NOMO-1 (cell line): ENCODE measurements around the gene MAP4.
"Not testable (repeated sequence)": the region's sequence is repeated elsewhere in the genome, so short reads cannot be mapped to it uniquely, and the experiment has no call there.

Experiments used
- DNase-seq, 2 experiments: peaks; one replicate each; lab custom pipeline; 2025; ENCODE audit not compliant: unreplicated experiment in 2 of 2; lab: John Stamatoyannopoulos, UW

MAP4 gene

DNA sequence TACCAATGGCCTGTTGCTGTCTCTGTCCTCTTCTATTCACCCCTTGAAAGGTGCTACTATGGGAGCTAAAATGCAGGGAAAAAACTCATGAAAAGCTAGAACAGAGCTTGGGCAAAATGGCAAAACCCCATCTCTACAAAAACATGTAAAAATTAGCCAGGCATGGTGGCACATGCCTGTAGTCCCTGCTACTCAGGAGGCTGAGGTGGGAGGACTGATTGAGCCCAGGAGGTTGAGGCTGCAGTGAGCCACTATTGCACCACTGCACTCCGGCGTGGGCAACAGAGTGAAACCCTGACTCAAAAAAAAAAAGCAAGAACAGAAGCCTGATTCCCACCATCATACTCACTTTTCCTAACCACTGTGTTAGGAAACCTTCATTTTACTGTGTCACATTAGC is 1.9 kb downstream of the MAP4 start:
- DNase-seq = no peak

DNA sequence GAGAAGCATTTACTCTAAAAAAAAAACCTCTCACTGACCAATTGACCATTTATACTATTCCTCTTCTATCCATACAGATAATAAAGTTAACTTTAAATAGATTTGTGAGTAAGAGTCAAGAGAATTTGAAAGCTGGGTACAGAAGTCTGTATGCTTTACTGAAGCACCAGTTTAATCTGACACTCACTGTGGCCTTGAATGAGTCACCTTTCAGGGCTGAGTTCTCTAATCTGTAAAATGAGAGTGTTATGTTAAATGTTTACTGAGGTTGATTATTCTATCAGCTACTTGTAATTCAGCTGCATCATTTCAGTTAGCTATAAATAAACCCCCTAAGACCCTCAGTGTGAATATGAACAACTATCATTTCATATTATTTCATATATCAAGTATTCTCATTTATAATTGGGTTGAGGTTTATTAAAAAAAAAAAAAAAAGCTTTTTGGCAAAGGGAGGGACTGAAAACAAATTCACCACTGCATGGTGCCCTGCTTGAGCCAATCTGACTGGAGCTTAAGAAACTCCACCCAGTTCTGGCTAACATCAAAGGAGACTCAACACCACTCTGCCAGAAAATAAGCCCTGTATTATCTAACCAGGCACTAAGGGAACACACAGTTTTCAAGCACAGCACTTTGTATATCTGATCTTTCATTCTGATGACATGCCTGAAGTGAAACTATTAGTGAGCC is 2.8 kb downstream of the MAP4 start:
- DNase-seq = no peak

DNA sequence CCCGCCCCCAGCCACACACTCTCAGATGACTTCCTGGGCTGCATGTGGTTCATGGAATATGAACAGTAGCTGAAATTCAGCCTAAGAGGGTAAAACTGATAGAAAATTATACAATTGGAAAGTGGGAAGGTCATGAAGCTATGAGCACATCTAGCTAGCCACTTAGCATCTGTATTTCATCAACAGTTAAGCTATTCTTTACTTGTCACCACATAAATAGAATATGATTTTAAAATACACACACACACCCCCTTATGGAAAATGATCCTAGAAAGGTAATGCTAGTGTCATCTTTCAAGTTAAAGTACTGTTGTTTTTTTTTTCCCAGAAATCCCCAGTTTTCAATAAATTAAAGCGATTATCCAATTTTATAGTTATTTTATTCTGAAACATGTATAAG is 3.6 kb downstream of the MAP4 start:
- DNase-seq = no peak

DNA sequence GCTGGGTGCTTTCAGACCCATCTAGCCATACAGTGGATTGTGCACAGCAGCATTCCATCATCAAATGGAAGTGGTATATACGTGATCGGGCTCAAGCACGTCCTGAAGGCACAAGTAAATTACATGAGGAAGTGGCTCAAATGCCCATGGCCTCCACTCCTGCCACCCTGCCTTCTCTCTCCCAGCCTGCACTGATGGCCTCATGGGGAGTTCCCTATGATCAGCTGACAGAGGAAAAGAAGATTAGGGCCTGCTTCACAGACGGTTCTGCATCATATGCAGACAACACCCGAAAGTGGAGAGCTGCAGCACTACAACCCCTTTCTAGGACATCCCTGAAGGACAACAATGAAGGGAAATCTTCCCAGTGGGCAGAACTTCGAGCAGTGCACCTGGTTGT is 8.2 kb downstream of the MAP4 start:
- not testable (repeated sequence) for DNase-seq

DNA sequence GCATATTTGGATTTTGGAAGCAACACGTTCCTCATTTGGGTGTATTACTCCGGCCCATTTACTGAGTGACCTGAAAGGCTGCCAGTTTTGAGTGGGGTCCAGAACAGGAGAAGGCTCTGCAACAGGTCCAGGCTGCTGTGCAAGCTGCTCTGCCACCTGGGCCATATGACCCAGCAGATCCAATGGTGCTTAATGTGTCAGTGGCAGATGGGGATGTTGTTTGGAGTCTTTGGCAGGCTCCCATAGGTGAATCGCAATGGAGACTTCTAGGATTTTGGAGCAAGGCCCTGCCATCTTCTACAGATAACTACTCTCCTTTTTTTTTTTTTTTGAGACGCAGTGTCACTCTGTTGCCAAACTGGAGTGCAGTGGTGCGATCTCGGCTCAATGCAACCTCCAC is 8.9 kb downstream of the MAP4 start:
- not testable (repeated sequence) for DNase-seq

DNA sequence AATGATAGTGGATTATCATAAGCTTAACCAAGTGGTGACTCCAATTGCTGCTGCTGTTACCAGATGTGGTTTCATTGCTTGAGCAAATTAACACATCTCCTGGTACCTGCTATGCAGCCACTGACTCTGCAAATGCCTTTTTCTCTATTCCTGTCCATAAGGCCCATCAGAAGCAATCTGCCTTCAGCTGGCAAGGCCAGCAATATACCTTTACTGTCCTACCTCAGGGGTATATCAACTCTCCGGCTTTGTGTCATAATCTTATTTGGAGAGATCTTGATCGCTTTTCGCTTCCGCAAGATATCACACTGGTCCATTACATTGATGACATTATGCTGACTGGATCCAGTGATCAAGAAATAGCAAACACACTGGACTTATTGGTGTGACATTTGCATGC is 9.4 kb downstream of the MAP4 start:
- not testable (repeated sequence) for DNase-seq

DNA sequence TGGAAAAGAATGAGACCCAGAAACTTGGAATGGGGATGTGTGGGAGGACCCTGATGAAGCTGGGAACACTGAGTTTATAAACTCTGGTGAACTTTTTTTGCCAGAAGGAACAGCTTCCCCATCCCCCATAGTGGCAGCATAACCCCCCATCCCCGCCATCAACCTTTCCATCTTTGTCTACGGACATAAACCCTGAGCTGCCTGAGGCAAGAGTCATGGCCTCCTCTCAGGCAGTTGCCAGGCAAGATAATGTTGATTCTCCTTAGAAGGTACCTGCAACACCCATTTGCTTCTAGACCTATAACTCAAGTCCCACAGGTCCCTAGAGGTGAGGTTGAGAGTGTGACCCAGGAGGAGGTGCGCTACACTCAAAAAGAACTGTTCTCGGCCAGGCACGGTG is 11.5 kb downstream of the MAP4 start:
- DNase-seq = no peak

DNA sequence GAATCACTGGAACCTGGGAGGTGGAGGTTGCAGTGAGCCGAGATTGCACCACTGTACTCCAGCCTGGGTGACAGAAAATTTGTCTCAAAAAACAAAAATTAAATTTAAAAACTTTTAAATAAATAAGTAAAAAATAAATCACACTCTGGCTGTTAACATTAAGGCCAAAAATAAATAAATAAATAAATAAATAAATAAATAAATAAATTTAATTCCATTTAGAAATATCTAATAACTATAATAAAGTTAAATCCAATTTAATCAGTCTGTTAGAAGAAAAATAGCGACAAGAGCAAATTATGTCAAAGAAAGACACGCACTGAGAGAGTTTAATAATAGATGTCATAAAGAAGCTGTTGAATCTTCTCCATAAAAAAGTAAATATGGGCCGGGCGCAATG is 13.4 kb downstream of the MAP4 start:
- DNase-seq = no peak

DNA sequence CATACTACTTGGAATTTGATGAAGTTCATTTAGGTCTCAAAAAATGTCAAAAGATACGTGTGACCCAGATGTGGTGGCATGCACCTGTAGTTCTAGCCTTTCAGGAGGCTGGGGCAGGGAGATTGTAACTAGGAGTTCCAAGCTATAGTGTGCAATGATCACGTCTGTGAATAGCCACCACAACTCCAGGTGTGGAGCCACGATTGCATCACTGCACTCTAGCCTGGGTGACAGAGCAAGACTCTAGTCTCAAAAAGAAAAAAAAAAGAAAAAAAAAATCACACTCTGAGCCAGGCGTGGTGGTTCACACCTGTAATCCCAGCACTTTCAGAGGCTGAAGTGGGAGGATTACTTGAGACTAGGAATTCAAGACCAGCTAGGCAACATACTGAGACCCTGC is 14.2 kb downstream of the MAP4 start:
- DNase-seq = no peak

DNA sequence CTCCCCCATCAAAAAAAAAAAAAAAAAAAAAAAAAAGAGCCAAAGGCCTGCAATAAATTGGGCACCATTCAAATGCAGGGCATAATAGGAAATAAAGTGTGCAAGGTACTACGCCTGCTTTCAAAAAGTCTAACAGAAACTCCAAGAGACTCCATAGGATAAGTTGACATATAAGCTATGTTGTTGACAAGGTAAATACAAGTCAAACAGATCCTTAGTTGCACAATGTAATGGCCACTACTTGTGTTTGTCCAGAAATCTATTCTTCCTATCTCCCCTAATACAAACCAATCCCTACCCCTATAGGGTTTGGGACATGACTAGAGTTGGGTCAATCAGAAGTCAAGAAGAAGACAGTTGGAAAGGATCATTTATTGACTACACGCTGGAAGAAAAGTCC is 16.0 kb downstream of the MAP4 start:
- no peak for DNase-seq

DNA sequence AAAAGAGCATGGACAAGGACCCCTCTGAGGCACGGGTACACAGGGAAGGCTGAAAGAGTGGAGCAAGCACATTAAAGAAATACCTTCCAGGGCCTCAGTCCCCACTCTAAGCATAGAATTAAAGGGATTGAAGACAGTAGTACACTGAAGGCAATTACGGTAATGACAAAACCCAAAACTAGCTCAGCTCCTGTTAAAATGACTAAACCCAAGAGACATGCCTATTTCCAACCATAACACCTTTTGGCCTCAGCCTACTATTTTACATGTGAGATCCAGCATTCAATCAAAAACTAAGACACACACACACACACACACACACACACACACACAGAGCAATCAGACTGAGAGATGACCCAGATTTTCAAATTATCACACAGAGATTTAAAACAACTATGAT is 19.8 kb downstream of the MAP4 start:
- DNase-seq = no peak

DNA sequence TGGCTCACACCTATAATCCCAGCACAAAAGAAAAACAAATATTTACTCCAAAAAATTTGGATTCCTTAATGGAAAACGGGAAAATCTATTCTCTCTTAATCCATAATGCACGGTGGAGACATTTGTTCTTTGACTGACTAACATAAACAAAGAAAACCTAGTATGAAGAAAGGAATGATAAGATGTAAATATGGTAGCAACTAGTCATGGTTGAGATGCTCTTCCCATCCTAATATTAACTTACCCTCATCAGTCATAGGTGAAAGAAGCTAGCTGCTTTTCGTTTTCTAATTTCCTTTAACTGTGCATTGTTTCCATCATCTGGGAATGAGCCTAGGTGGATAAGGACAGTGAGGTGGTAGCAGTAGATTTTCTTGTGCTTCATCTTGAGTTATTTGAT is 22.0 kb downstream of the MAP4 start:
- DNase-seq = no peak

DNA sequence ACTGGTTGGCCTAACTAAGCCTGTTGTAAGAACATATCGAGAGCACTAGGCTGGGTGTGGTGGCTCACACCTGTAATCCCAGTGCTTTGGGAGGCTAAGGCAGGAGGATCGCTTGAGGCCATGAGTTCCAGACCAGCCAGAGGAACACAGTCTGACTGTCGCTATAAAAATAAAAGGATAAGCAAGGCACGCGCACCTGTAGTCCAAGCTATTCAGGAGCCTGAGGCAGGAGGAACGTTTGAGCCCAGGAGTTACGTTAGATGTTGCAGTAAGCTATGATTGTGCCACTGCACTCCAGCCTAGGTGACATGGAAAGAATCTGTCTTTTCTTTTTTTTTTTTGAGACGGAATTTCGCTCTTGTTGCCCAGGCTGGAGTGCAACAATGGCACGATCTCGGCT is 24.9 kb downstream of the MAP4 start:
- DNase-seq = no peak

DNA sequence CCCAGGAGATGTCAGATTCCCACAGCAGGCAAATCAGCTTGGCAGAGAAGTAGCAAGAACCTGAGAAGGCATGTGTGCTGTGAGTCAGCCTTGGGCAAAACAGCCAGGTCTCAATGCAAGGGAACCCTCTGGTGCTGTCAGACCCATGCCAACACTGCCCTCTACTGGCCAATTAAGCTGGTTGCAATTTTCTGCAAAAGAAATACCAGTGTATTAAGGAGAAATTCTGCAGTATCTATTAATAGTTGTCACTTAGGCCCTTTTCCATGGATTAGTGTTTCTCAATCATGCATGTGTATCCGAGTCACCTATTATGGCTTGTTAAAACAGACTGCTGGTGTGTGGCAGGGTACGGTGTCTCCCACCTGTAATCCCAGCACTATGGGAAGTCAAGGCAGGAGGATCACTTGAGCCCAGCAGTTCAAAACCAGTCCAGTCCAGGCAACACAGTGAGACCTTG is 26.2 kb downstream of the MAP4 start:
- peak; percentile 72 to 79 for DNase-seq

DNA sequence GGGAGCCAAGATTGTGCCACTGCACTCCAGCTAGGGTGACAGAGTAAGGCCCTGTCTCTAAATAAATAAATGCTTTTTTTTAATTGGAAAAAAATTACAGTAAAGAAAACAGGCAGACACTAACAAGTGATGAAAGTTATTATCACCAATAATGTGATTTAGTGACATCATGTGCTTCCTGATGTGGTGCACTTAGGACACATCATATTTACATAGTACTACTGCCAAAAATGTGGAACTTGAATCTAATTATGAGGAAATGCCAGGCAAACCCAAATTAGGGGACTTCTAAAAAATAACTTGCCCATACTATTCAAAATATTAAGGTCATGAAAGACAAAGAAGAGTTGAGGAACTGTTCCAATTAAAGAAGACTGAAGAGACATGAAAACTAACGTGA is 30.8 kb downstream of the MAP4 start:
- peak in 1 of 2 experiments; percentile 24 for DNase-seq

DNA sequence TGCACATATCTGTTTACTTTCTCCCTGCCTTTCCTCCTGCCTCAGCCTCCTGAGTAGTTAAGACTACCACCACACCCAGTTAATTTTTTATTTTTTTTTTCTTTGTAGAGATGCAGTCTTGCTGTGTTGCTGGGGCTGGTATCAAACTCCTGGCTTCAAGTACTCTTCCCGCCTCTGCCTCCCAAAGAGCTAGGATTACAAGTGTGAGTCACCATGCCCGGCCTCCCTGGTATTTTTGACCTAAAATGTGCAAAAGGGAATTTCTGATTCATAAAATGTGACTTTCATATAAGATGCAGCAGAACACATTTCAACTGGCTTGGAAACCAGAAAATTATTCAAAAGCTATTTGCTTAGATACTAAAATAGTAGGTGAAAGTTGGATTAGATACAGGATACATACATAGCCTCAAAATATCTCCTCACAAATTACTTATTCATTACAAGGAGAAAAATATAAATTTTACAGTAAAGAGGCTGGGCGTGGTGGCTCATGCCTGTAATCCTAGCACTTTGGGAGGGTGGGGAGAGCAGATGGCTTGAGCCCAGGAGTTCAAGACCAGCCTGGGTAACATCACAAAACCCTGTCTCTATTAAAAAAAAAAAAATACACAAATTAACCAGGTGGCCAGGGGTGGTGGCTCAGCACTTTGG is 32.0 kb downstream of the MAP4 start:
- no peak for DNase-seq

DNA sequence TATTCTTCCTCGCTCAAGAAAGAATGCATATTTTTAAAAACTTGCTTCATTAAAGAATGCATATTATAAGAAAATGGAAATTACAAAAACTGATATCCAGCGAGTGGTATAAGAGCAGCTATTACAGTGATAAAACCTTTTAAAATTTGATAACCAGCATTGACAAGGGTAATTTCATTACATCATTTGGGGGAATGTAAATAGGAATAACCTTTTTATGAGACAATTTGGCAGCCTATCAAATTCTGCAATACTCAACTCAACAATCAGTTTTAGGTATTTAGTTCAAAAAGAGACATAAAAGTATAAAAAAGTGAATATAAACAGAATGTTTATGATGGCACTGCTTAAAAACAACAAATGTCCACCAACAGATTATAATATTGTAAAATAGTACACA is 35.4 kb downstream of the MAP4 start:
- no peak for DNase-seq

DNA sequence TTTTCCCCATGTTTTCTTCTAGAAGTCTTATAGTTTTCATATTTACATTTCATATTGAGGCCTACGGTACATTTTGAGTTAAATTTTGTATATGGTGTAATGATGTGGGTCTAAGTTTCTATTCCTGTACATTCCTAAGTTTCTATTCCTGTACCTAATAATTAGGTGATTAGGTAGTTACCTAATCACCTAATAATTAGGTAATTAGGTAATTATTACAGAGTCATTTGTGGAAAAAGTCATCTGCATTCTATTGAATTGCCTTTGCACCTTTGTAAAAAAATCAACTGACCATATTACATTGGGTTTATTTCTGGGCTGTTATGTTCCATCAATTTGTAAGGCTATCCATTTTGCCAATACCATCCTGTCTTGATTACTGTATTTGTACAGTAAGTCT is 37.1 kb downstream of the MAP4 start:
- DNase-seq = no peak

DNA sequence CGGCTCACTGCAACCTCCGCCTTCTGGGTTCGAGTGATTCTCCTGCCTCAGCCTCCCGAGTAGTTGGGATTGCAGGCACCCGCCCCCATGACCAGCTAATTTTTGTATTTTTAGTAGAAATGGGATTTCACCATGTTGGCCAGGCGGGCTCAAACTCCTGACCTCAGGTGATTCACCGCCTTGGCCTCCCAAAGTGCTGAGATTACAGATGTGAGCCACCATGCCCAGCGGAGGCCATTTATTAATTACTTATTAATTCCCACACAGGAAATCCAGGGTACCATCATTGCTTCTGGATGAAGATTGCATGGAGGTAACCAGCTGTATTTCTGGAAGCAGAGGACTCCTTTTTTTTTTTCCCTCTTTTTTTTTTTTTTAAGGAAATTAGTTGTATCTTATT is 37.8 kb downstream of the MAP4 start:
- DNase-seq = no peak

DNA sequence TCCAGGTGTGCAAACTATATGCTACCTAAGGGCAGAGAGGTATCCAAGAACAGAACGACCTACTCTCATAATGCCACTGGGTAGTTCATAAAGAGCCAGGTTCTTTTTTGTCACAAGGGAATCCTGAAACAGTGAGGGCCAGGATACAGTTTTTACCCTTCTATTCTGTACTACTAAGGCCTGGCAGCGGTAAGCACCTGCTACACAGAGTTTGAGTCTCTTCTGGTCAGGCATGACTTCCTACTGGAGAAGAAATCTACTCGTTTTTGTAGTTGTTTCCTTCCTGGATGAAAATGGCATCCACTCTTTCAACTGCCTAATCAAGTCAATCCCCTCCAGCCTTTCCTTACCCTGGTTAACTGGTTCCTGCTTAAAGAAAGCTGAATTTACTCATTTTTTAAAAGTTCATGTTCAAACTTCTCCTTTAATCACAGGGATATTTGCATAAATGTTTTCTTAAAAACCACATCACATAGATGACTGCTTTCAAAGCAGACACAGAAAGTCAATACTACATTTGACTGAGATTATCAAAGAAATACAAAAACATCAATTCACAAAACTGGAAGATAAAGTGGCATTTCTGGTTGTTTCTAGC is 40.0 kb downstream of the MAP4 start:
- DNase-seq = no peak

DNA sequence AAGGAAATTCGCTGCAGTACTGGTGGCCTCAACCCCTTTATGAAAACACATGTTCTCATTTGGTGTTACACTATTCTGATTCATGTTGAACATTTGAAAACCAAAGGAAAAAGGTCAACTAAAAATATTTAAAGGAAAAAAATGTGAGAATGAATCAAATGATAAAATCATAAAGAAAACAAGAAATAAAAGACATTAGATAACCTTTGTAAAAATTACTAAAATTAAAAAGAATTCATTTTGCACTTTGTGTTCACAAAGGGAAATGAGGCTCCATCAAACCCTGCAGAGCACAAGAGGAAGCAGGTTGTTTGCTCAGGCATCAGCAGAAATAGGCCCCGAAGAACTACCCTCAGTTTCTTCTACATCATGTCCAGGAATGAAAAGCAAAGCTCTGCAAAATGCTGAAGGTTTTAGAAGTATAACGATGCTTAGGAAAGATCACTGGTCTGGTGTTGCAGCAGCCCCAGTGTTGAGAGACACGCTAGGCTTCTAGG is 41.2 kb downstream of the MAP4 start:
- no peak for DNase-seq

DNA sequence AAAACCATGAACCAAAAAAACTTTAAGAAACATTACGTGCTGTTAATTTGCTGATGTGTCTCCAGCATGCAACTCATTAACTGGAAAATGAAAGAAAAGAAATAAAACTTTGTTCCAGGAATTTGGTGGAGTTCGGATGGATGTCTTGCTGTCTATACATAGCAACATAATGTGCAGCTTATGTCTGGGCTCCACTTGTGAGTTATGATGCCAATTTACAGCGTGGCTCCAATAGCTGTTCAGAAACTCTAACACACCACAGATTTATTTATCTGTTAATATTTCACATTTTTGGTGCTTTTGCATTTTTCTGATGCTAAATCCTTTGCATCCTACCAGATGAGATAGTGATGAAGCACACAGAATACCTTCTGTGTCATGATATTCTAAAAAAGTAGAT is 45.1 kb downstream of the MAP4 start:
- DNase-seq = no peak
